NCI-H345 (cell line): ENCODE measurements around the gene MCUB.

Experiments
- DNase-seq: peaks from one replicate; lab custom pipeline; 2025; lab: John Stamatoyannopoulos, UW

Gene MCUB

DNA sequence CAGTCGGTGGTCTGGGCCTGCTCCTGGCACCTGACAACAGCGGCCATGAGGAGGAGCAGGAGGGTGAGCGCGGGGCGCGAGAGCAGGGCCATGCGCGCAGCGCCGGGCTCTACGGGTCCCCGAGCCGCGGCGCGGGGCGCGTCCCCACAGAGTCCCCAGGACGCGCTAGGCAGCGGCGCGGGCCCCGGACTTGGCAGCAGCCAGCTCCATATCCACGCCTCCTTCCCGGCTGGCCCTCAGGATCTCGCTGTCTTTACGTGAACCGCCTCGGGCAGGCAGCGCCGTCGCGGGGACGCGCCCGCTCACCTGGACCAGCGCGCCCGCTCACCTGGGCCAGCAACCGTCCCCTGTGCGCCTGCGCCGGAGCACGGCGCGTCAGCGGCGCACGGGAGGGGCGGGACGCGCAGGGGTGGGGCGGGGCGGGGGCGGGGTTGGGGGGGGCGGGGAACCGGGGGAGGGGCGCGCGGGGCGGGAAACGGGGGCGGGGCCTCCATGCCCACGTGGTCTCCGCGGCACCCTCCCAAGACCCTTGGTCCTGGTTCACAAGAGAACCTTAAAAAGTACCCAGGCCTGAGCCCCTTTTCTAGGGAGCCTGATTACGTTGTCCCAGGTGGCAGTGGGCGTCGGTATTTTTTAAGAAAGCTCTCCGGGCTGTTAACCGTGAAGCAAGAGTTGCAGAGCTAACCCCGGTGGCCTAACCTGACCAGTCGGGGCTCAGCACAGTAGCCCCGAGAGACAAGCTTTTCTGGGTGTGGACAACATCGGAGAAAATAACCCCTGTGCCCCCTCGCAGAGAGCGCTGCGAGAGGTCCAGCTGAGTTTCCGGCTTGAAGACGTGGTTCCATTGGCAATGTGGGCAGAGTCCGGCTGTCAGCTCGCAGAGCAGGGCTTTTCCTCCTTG, 169.9 kb downstream of the MCUB start, which contains the start of gene PLA2G12A:
PLA2G12A (minus strand) TSS at position 353 of the 901 bp plus-strand sequence; CDS start at position 92, 261 bp downstream.
- DNase-seq: peak; percentile 84

GRCh38 chr4:109730619-109731545, 170.8 kb downstream of the MCUB start:
- DNase-seq: no peak

DNA sequence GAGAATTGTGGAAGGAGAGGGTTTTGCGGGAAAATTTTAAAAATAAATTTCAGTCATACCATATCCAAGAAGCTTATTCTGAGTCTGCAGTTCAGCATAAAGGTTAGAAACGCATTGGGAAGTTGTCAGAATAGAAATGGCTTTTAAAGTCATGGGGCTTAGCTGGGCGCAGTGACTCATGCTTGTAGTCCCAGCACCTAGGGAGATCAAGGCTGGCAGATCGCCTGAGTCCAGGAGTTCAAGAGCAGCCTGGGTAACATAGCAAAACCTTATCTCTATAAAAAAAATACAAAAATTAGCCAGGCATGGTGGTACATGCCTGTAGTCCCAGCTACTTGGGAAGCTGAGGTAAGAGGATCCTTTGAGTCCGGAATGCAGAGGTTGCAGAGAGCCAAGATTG, 173.7 kb downstream of the MCUB start:
- DNase-seq: no peak

DNA sequence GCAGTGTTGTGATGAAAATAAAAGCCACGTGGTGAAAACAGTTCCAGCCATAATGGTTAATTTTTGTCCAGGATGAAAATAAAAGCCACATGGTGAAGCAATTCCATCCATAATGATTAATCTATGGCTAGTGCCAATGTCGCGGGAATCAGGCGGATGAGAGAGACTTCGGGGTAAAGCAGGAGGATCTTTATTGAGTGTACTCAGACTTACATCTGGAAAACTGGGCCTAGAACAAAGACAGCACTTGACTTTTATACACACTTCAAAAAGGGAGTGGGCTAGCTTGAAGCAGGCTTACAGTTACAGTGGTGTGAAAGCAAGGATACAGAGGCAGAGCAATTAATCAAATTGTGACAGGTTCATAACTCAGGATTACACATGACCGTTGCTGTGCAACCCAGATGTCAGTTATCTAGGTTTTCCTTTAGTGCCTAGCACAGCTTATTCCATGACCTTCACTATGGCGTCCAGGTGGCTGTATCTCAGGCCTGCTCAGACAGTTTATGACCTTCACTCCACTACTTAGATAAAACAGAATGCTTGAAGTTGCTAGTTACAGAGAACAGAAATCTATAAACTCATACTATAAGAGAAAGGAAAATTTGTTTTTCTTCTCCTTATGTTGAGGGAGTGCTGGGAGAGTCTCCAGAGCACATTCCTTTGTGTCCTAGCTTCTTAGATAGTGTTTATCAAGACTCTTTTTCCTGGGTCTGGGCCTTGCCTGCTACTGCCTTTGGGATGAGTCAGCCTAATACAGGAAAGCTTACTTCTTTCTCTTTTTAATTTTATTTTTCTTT, 175.7 kb downstream of the MCUB start:
- no peak for DNase-seq
